Urothelium cell line (cell line): Measurements from ENCODE around the gene NRP2.
A peak's percentile ranks its signal among the peaks of the same experiment; 100 is the strongest.

Experiments
- DNase-seq: peaks from one replicate; pipeline ENCODE4 v3.0.0; 2011; ENCODE audit warnings: low spot score, mixed read lengths
- FAIRE-seq: peaks from 2 replicates; lab custom pipeline; 2011; peaks lifted over from hg19 to GRCh38; lab: Jason Lieb, UNC

The NRP2 gene

DNA sequence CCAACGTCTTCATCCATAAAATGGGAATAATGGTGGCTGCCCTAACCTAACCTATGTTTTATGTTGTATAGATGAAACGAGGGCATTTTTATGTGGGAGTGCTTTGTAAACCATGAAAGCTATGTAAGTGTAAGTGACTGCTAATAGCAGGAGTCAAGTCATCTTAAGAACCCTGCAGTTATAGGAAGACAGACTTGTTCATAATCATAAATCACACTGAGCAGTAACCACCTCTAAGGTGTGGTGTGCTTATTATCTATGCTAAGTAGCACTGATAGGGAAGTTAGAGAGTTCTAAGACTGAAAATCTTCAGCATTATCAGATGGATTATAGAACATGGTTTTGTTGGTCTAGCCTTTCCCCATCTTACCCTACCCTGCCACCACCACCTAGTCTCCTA is 24.2 kb upstream of the NRP2 start:
- no peak for FAIRE-seq
- DNase-seq, result no peak

DNA sequence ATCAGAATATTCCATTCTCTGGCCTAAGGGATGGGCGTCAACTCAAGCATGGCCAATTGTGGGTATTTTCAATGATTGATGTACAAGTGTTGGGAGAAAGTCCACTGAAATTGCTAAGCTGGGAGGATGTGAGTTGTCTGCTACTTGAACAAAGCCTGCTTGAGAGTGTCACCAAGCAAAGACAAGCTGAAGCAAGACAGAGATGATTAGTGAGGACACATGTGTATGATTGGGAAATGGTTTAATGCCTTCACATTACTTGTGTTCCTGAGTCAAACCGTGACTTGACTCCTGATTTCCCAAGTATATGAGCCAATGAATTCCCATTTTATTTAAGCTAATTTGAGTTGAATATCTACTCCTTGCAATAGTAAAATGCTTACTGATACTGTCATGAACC is 23.7 kb upstream of the NRP2 start:
- no peak for FAIRE-seq
- DNase-seq, result no peak

DNA sequence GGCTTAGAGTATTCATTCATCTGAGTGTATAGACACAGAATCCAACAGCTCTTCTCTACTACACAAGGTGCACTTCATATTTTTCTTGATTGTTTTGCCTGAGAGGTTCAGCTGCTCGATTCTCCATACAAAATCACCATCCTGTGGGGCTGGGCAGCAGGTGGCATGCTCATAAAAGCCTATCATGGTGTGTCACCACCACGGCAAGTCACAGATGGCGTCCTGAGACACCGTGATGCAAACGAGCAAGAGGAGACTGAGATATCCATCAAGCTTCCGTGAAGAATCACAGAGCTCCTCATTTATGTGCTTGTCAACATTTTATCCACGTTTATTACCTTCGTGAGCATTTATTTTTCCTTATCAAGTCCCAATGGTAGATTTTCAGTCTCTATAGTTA is 22.4 kb upstream of the NRP2 start:
- DNase-seq (no peak), FAIRE-seq (no peak)

DNA sequence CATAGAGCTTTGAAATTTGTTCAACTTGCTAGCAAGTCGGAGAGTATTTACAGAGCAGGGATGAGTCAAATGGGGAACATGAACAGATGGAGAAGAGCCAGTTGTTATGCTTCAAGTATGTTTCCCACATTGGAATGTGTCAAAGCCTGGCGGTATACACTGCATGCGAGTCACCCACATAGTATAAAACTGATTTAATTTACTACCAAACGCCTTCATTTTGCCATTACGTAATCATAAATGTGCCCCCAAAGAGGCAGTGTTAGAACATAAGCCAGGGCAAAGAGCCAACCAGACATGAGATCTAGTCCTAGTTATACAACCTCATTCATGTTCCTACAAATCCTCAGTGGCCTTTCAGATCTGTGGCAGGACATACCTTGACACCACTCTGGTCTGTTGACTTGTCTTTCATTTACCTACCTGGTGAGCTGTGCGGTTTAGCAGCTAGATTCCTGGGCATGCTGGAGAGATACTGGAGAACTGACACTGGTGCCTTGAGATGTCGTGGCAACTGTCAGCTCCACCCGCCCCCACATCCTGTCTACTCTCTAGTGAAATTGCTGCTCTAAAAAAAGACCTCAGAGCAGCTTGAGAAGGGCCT is 21.7 kb upstream of the NRP2 start:
- DNase-seq (peak; percentile 62), FAIRE-seq (no peak)

DNA sequence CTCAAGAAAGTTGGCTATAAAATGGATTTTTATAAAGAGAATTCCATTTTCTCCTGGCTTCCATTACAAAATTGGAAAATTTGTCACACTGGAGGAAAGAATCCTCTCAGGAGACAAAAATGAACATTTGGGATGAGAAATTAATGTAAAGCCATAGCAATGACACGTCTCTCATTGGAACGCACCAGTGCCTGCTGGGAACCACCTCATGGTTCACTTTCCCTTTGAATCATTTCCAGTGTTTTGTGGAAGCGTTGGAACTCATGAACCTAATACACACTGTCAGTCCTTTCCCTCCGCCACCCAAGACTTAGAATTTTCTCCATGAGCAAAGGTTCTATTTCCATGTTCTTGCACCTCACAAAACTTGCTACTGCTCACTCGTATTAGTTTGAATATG is 21.0 kb upstream of the NRP2 start:
- DNase-seq (no peak), FAIRE-seq (no peak)

DNA sequence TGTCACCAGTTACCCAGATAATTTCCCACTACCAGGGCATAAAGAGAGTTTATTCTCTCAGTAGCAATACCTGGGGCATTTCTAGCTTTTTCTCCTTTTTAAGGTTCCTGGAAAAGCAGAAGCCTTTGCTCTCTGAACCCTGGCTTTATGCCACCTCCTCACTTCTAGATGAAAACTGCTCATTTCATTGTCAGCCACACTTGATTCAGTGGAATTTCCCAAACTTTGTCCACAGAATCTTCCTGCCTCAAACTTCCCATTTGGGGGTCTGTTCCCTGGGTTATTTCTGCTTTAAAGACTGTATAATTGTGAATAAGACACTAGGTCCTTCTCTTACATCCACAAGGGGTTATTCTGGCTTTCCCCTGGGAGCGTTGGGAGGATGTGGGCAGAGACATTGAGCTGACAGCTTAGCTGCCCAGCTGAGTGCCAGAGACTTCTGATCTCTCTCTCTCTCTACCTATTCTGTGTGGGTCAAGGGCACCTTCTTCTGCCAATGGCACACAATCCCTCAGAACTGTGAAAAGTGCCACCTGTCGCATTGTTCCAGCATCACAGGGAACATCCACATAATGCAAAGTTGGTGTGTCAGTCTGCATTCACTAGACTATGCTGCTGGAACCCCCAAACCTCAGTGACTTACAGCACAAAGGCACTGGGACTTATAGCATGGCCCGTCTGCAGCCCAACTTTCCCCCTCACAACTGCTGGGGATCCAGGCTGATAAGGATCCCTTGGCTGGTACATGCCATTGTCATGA is 19.9 kb upstream of the NRP2 start:
- DNase-seq (no peak), FAIRE-seq (no peak)

DNA sequence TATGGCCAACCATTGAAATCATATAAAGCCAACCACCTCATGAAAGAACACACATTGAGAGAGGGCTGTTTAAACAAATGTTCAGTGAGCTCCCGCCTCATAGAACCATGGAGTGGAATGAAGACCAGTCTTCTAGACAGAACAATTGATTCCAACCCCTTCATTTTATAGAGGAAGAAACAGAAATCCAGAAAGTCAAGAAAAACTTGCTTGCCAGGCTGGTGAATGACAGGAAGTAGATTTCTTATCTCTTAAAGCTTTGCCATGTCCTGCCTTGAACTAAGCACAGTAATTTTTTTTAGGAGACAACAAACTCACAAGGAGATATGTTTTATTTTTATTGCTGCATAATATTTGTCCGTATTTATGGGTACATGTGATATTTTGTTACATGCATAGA is 16.5 kb upstream of the NRP2 start:
- no peak for FAIRE-seq

DNA sequence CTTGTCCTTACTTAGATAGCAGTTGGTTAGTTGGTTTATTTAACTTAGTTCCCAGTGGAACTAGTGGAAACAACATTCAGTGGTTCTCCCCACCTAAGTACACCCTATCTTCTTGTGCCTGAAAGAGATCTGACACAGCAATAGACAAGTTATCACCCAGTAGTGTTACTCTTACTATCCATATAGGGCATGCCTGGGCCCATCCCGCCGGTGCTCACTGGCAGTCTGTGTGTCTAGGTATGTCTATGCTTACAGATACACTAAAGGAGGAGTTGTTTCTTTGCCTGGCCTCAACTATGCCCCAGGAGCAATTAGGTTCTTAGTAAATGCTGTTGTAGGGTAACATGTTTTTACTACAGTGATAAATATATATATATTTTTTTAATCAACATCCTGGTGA is 12.0 kb upstream of the NRP2 start:
- FAIRE-seq (no peak), DNase-seq (no peak)

More for the DNA sequence above, 16.5 kb upstream of the NRP2 start:
- DNase-seq, result no peak

DNA sequence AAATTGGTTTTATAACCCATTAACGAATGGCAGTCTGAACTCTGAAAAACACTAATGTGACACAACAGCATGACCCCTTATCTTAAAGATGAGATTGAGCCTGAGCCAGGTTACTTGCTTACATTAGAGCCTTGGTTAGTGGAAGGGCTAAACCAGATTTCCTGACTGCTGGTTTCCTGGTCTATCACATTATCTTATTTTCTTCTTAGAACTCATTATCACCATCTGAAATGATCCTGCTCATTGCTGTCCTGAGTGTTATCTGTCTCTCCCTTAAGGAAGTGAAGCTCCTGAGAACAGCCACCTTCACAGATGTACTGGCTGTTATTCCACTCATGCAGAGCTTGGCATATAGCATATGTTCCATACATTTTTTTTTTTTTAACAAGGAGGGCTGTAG is 9.0 kb upstream of the NRP2 start:
- FAIRE-seq (no peak), DNase-seq (no peak)

DNA sequence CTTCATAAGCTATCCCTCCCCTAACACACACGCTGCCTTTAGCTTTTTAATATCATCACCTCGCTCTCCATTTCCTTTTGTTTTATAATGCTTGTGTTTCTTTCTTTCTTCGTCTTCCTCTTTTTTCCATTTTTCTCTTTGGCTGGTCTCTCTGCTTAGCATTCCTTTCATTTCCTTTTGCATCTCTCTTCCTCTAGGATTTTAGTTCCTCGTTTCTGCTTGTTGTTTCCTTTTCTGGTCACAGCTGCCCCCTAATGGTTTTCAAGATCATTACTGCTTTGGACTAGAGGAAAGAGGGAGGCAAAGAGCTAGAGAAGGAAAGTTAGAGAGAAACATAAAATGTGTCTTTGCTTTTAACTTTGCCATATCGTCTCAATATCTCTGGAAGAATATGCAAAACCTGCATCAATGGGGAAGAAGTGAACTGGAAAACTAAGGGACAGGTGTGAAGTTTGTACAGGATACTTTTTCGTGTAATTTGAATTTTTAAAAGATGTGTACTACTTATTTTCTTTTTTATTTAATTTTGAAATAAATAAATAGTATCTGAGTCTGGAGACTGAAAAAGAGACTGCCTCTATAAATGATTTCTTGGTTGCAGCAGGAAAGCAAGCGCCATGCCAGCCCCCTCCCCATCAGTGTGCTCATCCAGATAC is 6.3 kb upstream of the NRP2 start:
- peak; percentile 58 for DNase-seq
- no peak for FAIRE-seq

DNA sequence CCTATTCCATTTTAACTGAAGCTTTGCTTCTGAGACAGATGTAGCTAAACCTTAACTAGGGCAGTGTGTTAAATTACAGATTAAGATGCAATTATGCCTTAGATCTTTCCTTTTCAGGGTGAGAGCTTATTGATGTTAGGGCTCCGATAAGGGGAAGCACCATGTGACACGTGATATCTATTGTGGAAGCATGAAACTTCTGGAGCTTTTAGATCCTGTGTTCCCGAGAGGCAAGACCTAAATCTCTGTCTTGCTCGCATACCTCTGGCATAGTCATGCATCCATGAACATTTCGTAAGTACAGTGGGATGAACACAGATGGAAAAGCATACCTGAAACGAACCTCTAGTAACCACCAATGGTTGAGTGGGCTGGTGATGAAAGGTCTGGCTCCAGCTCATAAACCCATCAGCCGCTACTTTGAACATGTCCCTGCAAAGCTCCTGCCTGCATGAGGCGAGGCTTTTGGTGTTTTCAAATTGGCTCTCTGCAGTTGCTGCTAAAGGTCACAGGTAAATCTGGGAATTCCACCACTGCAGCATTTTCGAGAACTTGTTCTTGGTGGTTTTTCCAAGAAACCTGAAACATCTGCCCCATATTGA is 3.7 kb upstream of the NRP2 start:
- DNase-seq, result no peak
- FAIRE-seq, result no peak

DNA sequence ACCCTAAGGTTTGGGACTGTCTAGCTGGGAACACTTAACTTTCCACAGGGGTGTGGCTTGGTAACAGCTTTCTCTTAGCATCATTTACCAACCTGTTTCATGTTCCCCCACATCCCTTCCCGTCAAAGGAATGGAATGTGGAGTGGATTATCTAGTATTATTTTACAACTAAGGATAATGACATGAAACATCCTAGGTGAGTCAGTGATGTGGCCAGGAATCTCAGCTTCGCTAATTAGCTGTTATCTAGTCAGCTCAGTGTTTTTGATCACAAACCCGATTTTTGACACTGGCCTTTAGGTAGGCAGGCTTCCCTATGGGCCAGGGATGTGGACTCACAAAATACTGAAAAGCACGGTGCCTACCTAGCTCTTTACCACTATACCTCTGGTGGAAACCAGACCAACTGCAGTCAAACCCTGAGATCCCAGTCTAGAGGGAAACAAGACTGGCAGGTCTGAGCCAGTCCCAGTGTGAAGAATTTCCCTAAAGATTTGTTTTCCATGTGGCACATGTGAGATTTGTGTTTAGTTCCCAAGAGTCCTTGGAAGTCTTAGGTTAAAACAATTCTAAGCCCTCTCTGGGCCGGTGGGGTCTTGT is 2.8 kb upstream of the NRP2 start:
- no peak for FAIRE-seq
- DNase-seq, result no peak

DNA sequence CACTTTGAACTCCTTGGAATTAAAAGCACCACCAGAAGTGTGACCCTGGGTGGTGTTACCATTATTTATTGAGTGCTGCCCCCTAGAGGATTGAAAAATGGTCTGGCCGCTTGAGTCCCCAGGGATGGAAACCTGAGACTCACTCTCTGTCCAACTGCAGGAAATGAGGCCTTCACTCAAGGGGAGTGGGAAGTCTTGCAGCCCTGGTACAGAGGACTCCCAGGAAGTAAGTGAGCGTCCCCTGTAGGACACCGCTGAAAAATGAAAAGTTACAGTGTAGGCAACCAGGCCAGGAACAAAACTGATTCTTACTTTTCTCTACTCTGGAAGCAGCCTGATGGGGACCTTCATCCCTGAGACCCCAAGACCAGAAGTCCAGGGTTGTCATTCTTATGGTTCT is 2.2 kb upstream of the NRP2 start:
- FAIRE-seq (no peak), DNase-seq (peak; percentile 81)

DNA sequence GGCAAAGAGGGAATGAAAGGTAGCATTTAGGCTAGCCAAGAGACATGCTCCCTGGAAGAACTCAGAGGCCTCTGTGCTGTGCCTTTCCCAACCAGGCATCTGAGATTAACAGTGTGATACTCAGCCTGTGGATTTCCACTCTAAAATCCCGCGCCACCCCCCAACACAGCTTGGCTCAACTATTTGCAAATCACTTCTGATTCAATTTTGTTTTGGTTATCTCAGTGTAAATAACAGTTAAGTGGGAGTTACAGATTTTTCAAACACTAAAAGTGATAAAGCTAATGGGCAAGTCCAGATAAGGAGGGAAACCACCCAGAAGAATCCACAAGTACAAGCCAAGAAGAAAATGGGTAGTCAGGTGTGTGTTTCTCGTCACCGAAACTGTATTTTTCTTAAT is 1.4 kb upstream of the NRP2 start:
- FAIRE-seq (no peak), DNase-seq (no peak)

DNA sequence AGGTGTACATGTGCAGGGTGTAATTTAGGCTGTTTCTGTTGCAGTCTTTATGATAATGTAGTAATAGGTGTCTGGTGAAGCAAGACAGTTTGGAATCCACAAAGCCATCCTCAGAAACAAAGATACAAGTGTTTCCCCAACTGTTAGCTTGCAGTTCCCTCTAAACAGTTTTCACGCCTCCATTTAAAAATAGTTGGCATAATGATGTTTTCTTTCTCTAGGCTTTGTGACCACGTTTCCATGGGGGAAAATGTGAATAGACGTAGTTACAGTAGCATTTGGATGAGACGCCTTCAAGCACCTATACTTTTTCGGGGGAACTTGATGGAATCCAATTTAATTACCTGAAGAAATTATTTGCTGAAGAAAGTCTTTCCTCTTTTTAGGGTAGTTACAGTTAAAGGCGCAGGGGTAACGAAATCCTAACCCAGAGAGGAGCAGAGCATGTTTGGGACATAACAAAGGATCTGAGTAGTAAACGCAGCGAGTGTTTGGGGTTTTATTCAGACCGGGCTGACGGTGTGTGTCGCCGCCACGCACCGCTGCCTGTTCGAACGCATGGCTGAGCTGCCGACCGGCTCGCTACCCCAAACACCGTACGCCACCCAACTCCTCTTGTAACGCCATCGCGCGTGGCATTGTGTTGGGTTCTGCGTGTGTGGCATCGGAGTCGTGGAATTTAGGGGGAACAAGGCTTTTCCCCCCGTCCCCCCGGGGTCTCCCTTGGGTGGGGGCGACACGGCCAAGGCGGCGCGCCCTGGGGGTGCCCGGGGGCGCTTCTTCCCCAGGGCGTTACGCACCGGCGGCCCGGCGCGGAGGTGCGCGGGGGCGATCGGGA is 681 bp upstream of the NRP2 start:
- DNase-seq (no peak), FAIRE-seq (no peak)

DNA sequence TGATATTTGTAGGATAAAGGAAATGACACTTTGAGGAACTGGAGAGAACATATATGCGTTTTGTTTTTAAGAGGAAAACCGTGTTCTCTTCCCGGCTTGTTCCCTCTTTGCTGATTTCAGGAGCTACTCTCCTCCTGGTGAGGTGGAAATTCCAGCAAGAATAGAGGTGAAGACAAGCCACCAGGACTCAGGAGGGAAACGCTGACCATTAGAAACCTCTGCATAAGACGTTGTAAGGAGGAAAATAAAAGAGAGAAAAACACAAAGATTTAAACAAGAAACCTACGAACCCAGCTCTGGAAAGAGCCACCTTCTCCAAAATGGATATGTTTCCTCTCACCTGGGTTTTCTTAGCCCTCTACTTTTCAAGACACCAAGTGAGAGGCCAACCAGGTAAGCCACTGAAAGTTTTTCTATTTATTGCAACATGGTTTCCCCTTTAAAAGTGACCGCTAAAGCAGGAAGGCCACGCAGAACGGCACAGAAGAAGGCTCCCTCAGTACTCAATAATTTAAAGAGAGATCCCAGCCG is 735 bp downstream of the NRP2 start:
- FAIRE-seq (no peak), DNase-seq (no peak)

DNA sequence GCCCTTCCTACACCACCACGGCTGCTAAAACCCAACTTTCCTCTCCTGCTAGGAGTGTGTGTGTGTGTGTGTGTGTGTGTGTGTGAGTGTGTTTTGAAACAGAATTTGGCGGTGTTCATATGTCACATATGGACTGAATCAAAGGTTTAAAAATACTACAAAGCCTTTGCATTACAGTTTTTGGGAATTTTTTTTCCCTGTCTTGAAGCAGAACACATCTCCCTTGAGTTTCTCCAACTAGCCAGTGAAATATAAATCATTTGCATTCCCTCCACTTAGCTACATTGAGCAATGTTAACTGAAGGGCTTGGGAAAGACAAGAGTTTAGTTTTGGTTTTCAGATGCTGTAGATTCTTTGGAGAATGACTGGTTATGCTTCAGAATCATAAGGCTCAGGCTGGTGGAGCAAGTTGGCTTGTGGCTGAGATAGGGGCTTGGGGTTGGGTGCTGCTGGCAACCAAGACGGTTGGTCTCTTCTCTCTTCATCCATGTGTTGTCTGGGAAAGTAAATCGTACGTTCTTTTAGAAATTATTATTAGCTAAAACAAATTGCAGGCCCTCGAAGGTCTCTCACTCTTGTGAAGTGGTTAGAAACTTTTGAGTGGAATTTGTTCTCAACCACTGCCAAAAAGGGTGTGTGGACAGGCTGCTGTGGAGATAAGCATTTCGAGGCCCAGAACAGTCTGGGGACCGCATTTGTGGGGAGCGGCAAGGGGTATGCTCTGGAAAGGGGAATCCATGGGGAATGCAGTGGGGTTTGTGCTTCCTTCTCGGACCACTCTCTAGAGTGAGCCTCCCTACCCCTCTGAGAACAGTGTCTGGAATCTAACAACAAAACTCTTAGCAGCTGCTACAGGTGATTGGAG is 1.4 kb downstream of the NRP2 start:
- FAIRE-seq (no peak), DNase-seq (no peak)

DNA sequence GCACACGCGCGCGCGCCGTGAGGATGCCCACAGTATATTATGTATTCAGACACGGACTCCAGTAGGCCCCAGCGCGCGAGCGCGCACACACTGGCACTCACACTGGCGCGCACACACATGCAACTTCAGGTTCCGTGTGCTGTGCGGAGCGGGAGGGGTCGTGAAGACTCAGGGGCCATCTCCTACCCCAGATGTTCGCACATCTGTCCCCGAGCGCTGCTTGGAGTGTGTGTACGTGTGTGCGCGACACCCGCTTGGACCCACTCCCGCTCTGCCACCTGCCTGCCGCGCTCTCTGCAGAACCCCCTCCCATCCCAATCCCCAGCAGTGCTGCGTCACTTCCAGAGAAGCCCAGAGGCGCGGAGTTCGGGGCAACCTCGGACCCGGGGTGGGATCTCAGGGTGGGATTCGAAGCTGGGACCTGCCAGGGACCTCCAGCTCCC is 2.6 kb downstream of the NRP2 start:
- no peak for DNase-seq
- FAIRE-seq, result no peak

DNA sequence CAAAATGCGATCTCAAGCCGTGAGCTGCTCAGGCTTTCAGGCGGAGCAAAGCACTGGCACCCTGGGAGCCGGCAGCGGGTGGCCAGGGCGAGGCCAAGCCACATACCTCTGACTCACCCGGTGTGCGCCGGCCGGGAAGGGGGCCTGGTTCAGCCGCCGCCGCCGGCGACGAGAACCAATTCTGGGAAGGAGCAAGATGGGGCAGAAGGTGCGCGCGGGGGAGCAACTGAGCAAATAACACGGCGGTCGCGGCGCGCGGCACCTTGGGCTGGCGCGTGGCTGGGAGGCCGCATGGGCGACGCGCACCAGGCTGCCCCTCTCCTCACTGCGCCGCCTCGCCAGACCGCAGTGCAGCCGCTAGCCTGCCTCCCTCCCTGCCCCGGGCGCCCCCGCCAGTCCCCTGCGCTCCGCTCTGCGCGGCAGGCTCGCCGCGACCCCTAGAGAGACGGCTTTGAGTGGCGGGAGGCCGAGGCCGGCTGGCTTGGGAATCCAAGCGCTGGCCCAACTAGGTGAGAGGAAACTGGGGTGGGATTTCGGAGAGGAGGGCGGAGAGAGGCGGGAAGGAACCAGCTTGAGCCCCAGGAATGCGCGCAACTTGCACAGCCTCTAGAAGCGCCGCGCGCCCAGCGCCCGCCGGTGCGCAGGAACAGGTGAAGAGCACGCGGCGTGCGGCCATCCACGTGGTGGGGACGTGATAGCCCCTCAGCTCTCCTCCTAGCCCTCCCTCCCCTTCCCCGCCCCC is 3.2 kb downstream of the NRP2 start:
- no peak for FAIRE-seq
- peak; percentile 87 for DNase-seq
